Neuronal stem cell (in vitro differentiated cells): ENCODE data around the gene HENMT1.

Source experiments
- DNase-seq: peaks from one replicate; pipeline ENCODE4 v3.0.0-alpha.2; 2013; ENCODE audit warnings: low spot score
- H2AFZ ChIP-seq: one replicate; pipeline ENCODE4 v1.6.1; 2013; ENCODE audit warnings: mild to moderate bottlenecking, low read length, inconsistent platforms
- H2AK5ac ChIP-seq: 2 replicates; pipeline ENCODE4 v1.6.1; 2013; ENCODE audit warnings: low read depth, mild to moderate bottlenecking, inconsistent platforms, low read length, moderate library complexity, mixed read lengths
- H2BK120ac ChIP-seq: 2 replicates; pipeline ENCODE4 v1.6.1; 2013; ENCODE audit warnings: low read depth, mild to moderate bottlenecking, inconsistent platforms, low read length, moderate library complexity, mixed read lengths
- H2BK12ac ChIP-seq: one replicate; pipeline ENCODE4 v1.6.1; 2013; ENCODE audit warnings: low read length, inconsistent platforms
- H2BK15ac ChIP-seq: 2 replicates; pipeline ENCODE4 v1.6.1; 2013; ENCODE audit warnings: mild to moderate bottlenecking, low read length, inconsistent platforms, mixed read lengths
- H2BK5ac ChIP-seq: one replicate; pipeline ENCODE4 v1.6.1; 2013; ENCODE audit warnings: inconsistent platforms, mild to moderate bottlenecking, low read length, moderate library complexity
- H3K14ac ChIP-seq: one replicate; pipeline ENCODE4 v1.6.1; 2013; ENCODE audit warnings: low read length, inconsistent platforms
- H3K18ac ChIP-seq: 2 replicates; pipeline ENCODE4 v1.6.1; 2013; ENCODE audit warnings: low read length, inconsistent platforms
- H3K23ac ChIP-seq: 2 replicates; pipeline ENCODE4 v1.6.1; 2013; ENCODE audit warnings: low read depth, mild to moderate bottlenecking, mixed read lengths, low read length, inconsistent platforms; ENCODE audit not compliant: poor library complexity
- H3K27ac ChIP-seq: replicated peaks from 3 replicates; pipeline ENCODE4 v1.5.1; 2013; ENCODE audit warnings: low read length, inconsistent platforms
- H3K27me3 ChIP-seq, 3 experiments: 2 replicates each; pipeline ENCODE4 v1.6.1; 2013; ENCODE audit warnings: low read length in 3 of 3, mild to moderate bottlenecking in 2 of 3, inconsistent platforms in 1 of 3, low read depth in 1 of 3, mixed read lengths in 1 of 3, moderate library complexity in 1 of 3; ENCODE audit not compliant: control insufficient read depth in 3 of 3, insufficient read depth in 3 of 3
- H3K36me3 ChIP-seq, 2 donors: replicated peaks in 1 of 2; 2 replicates each; pipeline ENCODE4 v1.6.1; 2013; ENCODE audit warnings: low read length in 2 of 2; ENCODE audit not compliant: control insufficient read depth in 2 of 2, insufficient read depth in 2 of 2
- H3K4ac ChIP-seq: 2 replicates; pipeline ENCODE4 v1.6.1; 2013; ENCODE audit warnings: inconsistent platforms, mild to moderate bottlenecking, low read length, moderate library complexity
- H3K4me1 ChIP-seq, 2 donors: 1 replicate in 1 of 2; 2 replicates in 1 of 2; pipeline ENCODE4 v1.6.1; 2013; ENCODE audit warnings: low read length in 2 of 2, low read depth in 1 of 2; ENCODE audit not compliant: control insufficient read depth in 2 of 2, insufficient read depth in 1 of 2
- H3K4me2 ChIP-seq: one replicate; pipeline ENCODE4 v1.6.1; 2013; ENCODE audit warnings: mild to moderate bottlenecking, low read length, inconsistent platforms; ENCODE audit not compliant: insufficient read depth, poor library complexity, severe bottlenecking
- H3K4me3 ChIP-seq, 2 donors: 2 replicates each; pipeline ENCODE4 v1.5.1; 2013; ENCODE audit warnings: low read length in 2 of 2, mild to moderate bottlenecking in 2 of 2, inconsistent platforms in 1 of 2, moderate library complexity in 1 of 2
- H3K79me1 ChIP-seq: one replicate; pipeline ENCODE4 v1.6.1; 2013; ENCODE audit warnings: low read depth, mild to moderate bottlenecking, inconsistent platforms, low read length, moderate library complexity
- H3K9ac ChIP-seq: one replicate; pipeline ENCODE4 v1.6.1; 2013; ENCODE audit warnings: mild to moderate bottlenecking, low read depth, low read length, inconsistent platforms; ENCODE audit not compliant: poor library complexity
- H3K9me3 ChIP-seq, 2 donors: replicated peaks in 1 of 2; 2 replicates each; pipeline versions ENCODE3 to v1.6.1; 2013; ENCODE audit warnings: low read length in 2 of 2, mild to moderate bottlenecking in 2 of 2, inconsistent platforms in 1 of 2, low read depth in 1 of 2, mixed read lengths in 1 of 2, moderate library complexity in 1 of 2; ENCODE audit not compliant: control insufficient read depth in 2 of 2, insufficient read depth in 1 of 2
- H4K8ac ChIP-seq: one replicate; pipeline ENCODE4 v1.6.1; 2013; ENCODE audit warnings: low read depth, mild to moderate bottlenecking, inconsistent platforms, low read length, moderate library complexity
- H4K91ac ChIP-seq: one replicate; pipeline ENCODE4 v1.6.1; 2013; ENCODE audit warnings: low read length, low read depth, mild to moderate bottlenecking, inconsistent platforms; ENCODE audit not compliant: poor library complexity
- WGBS, 2 donors: extraction: QIAGEN DNeasy Blood & Tissue Kit; methylation state at CpG; one replicate each; pipeline ENCODE4 v1.1.7; 2013; ENCODE audit warnings: missing lambda C conversion rate in 2 of 2, mixed read lengths in 1 of 2; ENCODE audit not compliant: insufficient read length in 2 of 2, insufficient replicate concordance in 1 of 2; ENCODE audit errors: extremely low coverage in 2 of 2; 5-methylcytosine and 5-hydroxymethylcytosine counted together

HENMT1 gene

DNA sequence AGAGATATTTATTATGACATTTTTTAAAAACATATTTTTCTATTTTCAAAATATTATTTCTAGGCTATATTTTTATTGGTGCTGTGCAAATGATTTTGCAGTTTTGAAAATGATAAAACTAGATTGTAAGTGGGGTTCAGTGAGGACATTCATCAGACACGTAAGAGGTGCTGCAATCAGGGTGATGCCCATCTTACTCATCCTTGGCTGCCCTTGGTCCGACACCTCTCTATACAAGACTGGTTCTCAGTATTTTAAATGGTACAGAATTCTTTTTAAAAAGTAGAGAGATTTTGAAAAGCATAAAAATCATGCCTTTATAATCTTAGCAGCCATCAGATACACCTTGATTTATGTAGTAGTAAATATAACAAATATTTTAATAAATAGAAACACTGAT is 24.0 kb downstream of the HENMT1 start:
- H2BK5ac ChIP-seq, result no peak overlapping the region
- H4K8ac ChIP-seq, result no peak overlapping the region
- H2AK5ac ChIP-seq, result no peak overlapping the region
- no peak overlapping the region for H3K4me2 ChIP-seq
- H2BK12ac ChIP-seq, result no peak overlapping the region
- H3K4me3 ChIP-seq, result no peak overlapping the region
- H2AFZ ChIP-seq, result no peak overlapping the region
- no peak overlapping the region for H4K91ac ChIP-seq
- H3K4me1 ChIP-seq, result no peaks in the 10 kb centered on the region
- H3K27ac ChIP-seq, result no peak overlapping the region
- no peak overlapping the region for H2BK120ac ChIP-seq
- no peak overlapping the region for H3K23ac ChIP-seq
- H3K9ac ChIP-seq, result no peak overlapping the region
- no peak for DNase-seq
- no peaks in the 10 kb centered on the region for H3K27me3 ChIP-seq
- H3K4ac ChIP-seq, result no peak overlapping the region
- no peaks in the 10 kb centered on the region for H3K9me3 ChIP-seq
- no peak overlapping the region for H3K14ac ChIP-seq
- no peak overlapping the region for H2BK15ac ChIP-seq
- no peak overlapping the region for H3K18ac ChIP-seq
- WGBS, 2 donors, result no CpG with 5 or more reads among the region's 2 CpGs
- H3K36me3 ChIP-seq, result peaks cover 0 to 23% of the 10 kb centered on the region in 2 donors
- no peaks in the 10 kb centered on the region for H3K79me1 ChIP-seq

DNA sequence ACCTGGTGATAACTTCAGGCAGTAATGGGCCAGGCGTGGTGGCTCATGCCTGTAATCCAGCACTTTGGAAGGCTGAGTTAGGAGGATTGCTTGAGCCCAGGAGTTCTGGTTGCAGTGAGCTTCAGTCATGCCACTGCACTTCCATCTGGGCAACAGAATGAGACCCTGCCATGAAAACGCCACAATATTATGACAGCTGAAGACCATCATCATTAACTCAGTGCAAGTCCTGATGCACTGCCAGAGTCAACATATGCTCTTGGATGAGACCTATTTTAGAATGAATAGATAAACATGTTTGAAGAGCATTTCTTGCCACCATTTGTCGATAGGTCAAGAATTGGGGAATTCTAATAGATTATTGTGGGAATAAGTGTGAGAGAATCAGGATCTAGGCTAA is 26.4 kb downstream of the HENMT1 start:
- no peak overlapping the region for H2BK5ac ChIP-seq
- no CpG with 5 or more reads among the region's 3 CpGs for WGBS, 2 donors
- no peak overlapping the region for H3K14ac ChIP-seq
- H2AFZ ChIP-seq, result no peak overlapping the region
- no peak for DNase-seq
- no peak overlapping the region for H4K8ac ChIP-seq
- H3K4ac ChIP-seq, result no peak overlapping the region
- H3K18ac ChIP-seq, result no peak overlapping the region
- H2BK120ac ChIP-seq, result no peak overlapping the region
- no peak overlapping the region for H4K91ac ChIP-seq
- H3K4me3 ChIP-seq, result no peak overlapping the region
- no peak overlapping the region for H2AK5ac ChIP-seq
- no peak overlapping the region for H3K9ac ChIP-seq
- H3K9me3 ChIP-seq, result no peaks in the 10 kb centered on the region
- no peaks in the 10 kb centered on the region for H3K4me1 ChIP-seq
- no peak overlapping the region for H2BK15ac ChIP-seq
- H3K4me2 ChIP-seq, result no peak overlapping the region
- no peak overlapping the region for H3K27ac ChIP-seq
- no peaks in the 10 kb centered on the region for H3K27me3 ChIP-seq
- no peaks in the 10 kb centered on the region for H3K79me1 ChIP-seq
- H3K36me3 ChIP-seq, result peaks cover 0 to 38% of the 10 kb centered on the region in 2 donors
- H2BK12ac ChIP-seq, result no peak overlapping the region
- no peak overlapping the region for H3K23ac ChIP-seq

DNA sequence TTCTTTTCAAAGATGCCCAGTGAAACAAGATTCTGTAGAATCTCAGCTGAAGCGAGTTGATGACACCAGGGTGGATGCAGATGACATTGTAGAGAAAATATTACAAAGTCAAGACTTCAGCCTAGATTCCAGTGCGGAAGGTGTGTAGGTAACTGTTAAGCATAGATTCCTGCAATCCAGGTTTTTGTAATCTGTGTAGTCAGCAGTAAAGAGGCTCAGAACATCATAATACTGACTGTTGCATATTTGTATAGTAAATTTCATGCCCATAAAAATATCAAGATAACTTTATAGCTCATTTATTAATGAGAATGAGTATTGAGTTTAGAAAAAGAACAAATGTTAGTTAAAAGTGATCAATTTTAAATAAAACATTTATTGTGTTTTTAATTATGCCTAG is 32.2 kb downstream of the HENMT1 start:
- no peak overlapping the region for H2BK5ac ChIP-seq
- no peak overlapping the region for H3K14ac ChIP-seq
- H3K9me3 ChIP-seq, result no peaks in the 10 kb centered on the region
- H2BK120ac ChIP-seq, result no peak overlapping the region
- no peak overlapping the region for H2AFZ ChIP-seq
- no peak overlapping the region for H2BK12ac ChIP-seq
- H3K9ac ChIP-seq, result no peak overlapping the region
- no peak overlapping the region for H3K4me3 ChIP-seq
- H3K4ac ChIP-seq, result no peak overlapping the region
- no peak overlapping the region for H4K8ac ChIP-seq
- H3K27me3 ChIP-seq, result no peaks in the 10 kb centered on the region
- H3K4me2 ChIP-seq, result no peak overlapping the region
- H3K79me1 ChIP-seq, result no peaks in the 10 kb centered on the region
- peaks cover 0 to 38% of the 10 kb centered on the region in 2 donors for H3K36me3 ChIP-seq
- H2AK5ac ChIP-seq, result no peak overlapping the region
- WGBS, 2 donors, result no CpG with 5 or more reads among the region's 2 CpGs
- no peak overlapping the region for H3K18ac ChIP-seq
- H4K91ac ChIP-seq, result no peak overlapping the region
- H3K23ac ChIP-seq, result no peak overlapping the region
- DNase-seq, result no peak
- H3K27ac ChIP-seq, result no peak overlapping the region
- H3K4me1 ChIP-seq, result no peaks in the 10 kb centered on the region
- no peak overlapping the region for H2BK15ac ChIP-seq

DNA sequence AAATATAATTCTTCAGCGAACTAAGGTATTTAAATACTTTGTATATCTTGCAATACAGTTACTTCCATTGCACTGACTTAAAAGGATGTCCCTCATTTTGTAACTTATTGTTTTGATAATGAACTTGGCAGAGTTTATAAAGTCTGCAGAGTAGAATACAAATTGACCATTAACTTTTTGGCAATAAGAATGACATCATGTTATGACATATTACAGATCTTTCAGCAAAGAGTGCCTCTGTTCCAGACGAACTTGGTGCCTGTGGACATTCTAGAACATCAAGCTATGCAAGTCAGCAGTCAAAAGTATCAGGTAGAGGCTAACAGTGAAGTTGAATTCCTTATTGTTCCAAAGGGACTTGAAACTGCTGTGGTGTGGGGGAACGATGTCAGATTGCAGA is 32.9 kb downstream of the HENMT1 start:
- H2BK12ac ChIP-seq, result no peak overlapping the region
- H3K79me1 ChIP-seq, result no peaks in the 10 kb centered on the region
- H2AFZ ChIP-seq, result no peak overlapping the region
- no peak overlapping the region for H3K4me3 ChIP-seq
- no peaks in the 10 kb centered on the region for H3K4me1 ChIP-seq
- H3K14ac ChIP-seq, result no peak overlapping the region
- no CpG with 5 or more reads among the region's 3 CpGs for WGBS, 2 donors
- H2AK5ac ChIP-seq, result no peak overlapping the region
- no peak overlapping the region for H3K18ac ChIP-seq
- H4K8ac ChIP-seq, result no peak overlapping the region
- H3K36me3 ChIP-seq, result peaks cover 0 to 35% of the 10 kb centered on the region in 2 donors
- H2BK120ac ChIP-seq, result no peak overlapping the region
- no peak for DNase-seq
- H2BK15ac ChIP-seq, result no peak overlapping the region
- no peak overlapping the region for H3K23ac ChIP-seq
- H3K9me3 ChIP-seq, result no peaks in the 10 kb centered on the region
- H3K4ac ChIP-seq, result no peak overlapping the region
- H2BK5ac ChIP-seq, result no peak overlapping the region
- no peak overlapping the region for H3K4me2 ChIP-seq
- H3K9ac ChIP-seq, result no peak overlapping the region
- H4K91ac ChIP-seq, result no peak overlapping the region
- no peaks in the 10 kb centered on the region for H3K27me3 ChIP-seq
- no peak overlapping the region for H3K27ac ChIP-seq
